NT2/D1 (cell line): ENCODE data around the gene PAXIP1.
"Not testable (repeated sequence)": the region's sequence is repeated elsewhere in the genome, so short reads cannot be mapped to it uniquely, and the experiment has no call there.

Experiments used
- YY1 ChIP-seq: IDR thresholded peaks from 2 replicates; pipeline ENCODE4 v1.6.1; 2011; ENCODE audit not compliant: insufficient read length, insufficient read depth
- ZNF274 ChIP-seq: IDR thresholded peaks from 2 replicates; pipeline ENCODE4 v1.6.1; 2011; ENCODE audit warnings: mild to moderate bottlenecking, low read depth, low read length

DNA sequence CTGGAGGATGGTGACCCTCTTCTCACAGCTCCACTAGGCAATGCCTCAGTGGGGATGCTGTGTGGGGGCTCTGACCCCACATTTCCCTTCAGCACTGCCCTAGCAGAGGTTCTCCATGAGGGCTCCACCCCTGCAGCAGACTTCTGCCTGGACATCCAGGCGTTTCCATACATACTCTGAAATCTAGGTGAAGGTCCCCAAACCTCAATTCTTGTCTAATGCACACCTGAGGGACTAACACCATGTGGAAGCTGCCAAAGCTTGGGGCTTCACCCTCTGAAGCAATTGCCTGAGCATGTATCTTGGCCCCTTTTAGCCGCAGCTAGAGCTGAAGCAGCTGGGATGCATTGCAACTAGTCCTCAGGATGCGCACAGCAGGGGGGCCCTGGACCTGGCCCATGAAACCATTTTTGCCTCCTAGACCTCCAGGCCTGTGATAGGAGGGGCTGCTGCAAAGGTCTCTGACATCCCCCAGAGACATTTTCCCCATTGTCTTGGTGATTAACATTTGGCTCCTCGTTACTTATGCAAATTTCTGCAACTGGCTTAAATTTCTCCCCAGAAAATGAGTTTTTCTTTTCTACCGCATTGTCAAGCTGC is 68.5 kb downstream of the PAXIP1 start:
- not testable (repeated sequence) for TF ChIP-seq YY1, ZNF274
